HG03175 (cell line): ENCODE results near the gene SEC63.
"Not testable (repeated sequence)": the region's sequence is repeated elsewhere in the genome, so short reads cannot be mapped to it uniquely, and the experiment has no call there.

Experiments used
- ATAC-seq: cut with Tn5 transposase; IDR thresholded peaks from one replicate; pipeline ENCODE4 v1.9.1; 2021; ENCODE audit warnings: mild to moderate bottlenecking, moderate library complexity; ENCODE audit not compliant: unreplicated experiment

SEC63 gene

DNA sequence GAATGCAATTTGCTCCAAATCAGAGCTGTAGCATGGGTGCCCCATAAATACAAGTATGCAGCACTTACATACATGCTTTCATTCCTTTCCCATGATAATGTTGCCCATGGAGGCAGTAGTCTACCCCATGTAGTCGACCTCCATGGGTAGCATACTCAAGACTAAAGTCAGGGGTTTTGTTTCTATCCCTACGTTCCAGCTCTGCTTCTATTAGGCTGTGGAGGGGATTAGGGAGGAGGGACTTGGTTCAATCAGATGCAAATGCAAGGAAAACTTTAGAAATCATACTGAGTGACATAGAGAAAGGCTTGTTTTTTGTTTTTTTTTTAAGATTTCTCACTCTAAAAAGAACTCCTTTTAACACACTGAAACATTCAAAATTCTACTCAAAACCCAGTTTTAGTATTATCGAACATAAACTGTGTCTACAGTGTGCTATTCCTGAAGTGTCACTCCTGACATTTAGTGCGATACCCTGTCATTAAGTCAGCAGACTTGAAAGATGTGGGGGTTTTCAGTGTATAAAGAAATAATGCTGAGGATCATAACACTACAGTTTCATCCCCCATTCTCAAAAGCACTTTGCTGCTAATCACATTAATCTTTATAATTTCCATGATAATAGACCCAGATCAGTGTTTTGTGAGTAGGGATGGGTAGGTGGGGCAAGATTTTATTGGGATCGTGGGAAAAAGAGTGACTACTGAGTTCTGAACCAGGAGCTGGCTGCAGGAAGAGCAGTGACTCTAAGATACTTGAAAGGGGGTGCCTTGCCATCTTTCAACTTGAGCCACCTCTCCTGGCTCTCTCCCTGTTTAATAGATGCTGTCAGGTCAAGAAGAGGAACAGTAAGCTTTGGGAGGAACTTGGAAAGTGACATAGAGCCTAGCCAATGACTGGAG, 93.5 kb downstream of the SEC63 start:
- no peak for ATAC-seq

DNA sequence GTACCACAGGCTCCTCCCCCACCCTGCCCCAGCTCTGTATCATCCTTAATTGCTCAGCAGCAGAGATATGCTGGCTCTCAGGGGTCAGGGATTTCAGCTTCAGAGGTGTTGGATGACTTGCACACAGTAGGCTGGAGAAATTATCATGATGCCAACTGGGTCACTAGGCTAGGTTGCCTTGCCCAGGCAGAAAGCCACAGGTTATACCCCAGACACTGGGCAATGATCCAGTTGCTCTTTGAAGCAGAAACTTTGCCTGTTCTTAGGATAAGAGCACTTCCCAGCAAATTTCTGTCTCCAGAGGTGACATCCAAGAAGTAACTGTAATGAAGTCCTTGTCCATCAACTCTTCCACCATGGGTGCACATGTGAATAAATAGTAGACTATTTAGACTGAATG, 95.6 kb downstream of the SEC63 start:
- no peak for ATAC-seq

DNA sequence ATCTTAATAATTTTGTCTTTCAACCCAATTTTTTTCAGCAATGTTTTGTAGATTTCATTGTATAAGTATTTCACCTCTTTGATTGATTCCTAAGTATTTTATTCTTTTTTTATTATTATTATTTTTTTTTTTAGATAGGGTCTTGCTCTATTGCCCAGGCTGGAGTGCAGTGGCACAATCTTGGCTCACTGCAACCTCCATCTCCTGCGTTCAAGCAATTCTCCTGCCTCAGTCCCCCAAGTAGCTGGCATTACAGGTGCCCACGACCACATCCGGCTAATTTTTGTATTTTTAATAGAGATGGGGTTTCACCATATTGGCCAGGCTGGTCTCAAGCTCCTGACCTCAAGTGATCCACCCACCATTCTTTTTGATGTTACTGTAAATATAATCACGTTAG, 97.0 kb downstream of the SEC63 start:
- not testable (repeated sequence) for ATAC-seq

GRCh38 chr6:107860144-107860543, 97.9 kb downstream of the SEC63 start:
- not testable (repeated sequence) for ATAC-seq

DNA sequence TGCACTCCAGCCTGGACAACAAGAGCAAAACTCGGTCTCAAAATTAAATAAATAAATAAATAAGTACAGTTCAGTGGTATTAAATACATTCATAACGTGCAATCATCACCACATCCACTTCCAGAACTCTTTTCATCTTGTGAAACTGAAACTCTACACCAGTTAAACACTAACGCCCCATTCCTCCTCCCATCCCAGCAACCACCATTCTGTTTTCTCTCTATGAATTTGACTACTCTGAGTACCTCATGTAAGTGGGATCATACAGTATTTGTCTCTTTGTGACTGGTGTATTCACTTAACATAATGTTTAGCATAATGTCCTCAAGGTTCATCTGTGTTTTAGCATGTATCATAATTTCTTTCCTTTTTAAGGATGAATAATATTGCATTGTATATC, 104.8 kb downstream of the SEC63 start:
- ATAC-seq: no peak

DNA sequence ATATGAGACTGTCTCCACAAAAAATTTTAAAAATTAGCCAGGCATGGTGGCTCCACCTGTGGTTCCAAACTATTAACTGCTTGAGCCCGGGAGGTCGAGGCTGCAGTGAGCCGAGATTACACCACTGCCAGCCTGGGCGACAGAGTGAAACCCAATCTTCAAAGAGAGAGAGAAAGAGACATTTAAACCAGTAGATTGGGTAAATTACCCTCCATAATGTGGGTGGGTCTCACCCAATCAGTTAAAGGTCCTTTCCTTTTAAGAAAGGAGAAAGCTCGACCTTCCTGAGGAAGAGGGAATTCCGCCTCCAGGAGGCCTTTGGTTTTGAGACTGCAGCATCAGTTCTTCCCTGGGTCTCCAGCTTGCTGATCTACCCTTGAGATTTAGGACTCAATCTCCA, 108.7 kb downstream of the SEC63 start:
- ATAC-seq: no peak

DNA sequence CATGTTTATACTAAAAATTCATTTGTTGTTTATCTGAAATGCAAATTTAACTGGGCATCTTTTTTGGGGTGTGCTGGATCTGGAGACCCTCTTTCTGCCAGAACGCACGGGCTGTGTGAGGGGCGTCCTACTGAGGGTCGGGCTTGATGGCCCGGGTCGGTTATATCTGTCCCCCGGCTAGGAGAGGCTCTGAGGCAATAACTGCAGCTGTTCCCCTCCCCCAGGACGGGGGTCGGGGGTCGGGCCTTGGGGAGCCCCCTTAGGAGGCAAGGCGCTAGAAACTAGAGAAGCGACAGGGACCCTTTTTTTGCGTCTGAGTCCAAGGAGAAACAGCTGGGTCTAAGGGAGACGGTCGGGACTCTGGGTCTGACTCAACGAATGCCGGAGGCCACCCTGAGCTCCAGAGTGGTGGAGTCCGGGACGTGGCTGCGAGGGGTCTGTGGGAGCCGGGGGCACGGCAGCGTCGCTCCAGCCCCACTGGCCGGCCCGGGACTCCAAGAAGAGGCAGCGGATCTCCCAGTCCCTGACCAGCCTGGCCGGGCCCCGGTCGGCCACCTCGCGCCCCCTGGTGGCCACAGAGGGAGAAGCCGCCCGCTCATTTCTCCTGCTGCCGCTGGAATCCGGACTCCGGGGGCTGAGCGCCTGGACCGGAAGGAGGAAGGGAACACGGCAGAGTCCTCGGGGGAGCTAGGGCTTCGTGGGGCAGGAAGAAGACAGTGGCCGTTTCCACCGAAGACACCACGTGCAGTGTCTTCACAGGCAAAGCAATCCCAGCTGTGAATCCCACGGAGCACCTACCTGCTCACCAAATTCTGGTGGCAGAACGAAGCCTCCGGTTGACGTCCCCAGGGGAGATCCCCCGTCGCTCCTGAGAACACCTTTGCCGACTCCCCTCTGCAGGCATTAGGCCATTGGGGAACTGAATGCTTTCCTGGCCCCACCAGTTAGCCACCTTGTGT, 109.9 kb downstream of the SEC63 start:
- peak; percentile 72 for ATAC-seq

GRCh38 chr6:107846262-107846795, 111.7 kb downstream of the SEC63 start:
- no peak for ATAC-seq

DNA sequence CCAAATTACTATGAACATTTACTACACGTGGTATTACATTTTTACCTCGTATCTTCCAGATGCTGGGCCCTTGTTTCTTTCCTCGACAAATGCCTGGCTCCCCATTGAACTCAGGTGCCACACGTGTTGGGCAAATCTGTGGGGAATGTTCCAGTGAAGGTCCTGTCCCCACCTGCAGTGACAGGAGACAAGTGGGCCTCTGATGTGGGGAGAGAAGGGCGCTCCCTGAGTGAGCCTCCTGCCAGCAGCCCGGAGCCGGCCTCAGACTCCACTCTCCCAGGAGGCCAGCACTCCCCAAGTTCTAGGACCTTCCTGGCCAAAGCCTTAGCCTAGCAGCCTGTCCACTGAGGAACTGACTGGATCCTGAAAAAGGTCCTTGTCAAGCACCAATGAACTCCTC, 112.2 kb downstream of the SEC63 start:
- no peak for ATAC-seq

DNA sequence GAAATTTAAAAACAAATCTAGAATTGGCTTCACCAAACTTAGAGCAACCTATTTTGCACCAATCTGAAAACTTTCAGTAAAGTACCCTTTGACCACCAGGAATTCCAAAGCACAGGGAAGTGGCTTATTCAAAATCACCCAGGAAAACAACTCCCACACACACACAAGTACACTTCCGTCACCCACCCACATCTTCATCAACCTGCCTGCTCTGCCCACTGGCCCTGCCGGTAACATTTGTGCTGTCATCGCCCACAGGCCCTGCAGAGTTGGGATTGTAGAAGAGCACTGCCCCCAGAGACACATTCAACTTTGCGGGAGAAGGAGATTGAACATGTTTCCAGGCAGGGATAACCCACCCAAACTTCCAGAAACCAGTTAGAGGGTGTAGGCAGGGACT, 114.6 kb downstream of the SEC63 start:
- ATAC-seq: no peak

DNA sequence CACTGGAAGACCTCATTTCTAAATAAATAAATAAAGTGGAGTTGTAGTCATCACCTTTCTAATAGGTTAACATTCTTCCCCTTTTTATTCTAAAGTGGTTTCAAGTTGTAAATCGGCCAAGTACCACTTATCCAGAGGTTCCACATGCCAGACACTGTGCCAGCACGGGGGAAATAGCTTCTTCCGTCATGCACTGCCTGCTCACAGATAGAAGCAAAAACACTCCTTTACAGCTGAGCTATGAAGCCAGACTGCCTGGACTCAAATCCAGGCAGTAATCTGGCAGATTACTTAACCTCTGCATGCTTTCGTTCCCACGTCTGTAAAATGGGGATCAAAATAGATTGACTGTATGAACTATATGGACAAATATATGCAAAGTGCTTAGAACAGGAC, 116.7 kb downstream of the SEC63 start:
- no peak for ATAC-seq

- ATAC-seq: no peak
Observed at GRCh38 chr6:107840636-107841274, 117.3 kb downstream of the SEC63 start.

DNA sequence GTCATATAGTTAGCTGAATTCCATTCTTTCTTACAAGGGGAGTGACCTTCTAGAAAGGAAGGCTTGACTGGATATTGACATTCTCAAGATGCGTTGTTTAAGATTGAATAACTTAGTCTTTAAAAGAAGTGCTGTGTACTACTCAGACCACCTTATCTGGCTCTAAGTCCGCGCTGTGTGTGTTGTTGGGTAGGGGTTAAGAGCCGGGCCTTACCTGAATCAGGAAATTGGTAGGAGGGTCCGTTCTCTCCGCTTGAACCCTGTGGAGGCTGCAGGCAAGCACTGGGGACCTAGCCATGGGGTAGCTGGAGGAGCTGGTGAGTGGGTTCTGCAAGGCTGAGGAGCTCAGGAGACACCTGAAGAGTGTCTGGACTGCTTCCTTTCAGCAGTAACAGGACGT, 124.9 kb downstream of the SEC63 start:
- no peak for ATAC-seq

- no peak for ATAC-seq
Observed at GRCh38 chr6:107832151-107833056, 125.6 kb downstream of the SEC63 start.

DNA sequence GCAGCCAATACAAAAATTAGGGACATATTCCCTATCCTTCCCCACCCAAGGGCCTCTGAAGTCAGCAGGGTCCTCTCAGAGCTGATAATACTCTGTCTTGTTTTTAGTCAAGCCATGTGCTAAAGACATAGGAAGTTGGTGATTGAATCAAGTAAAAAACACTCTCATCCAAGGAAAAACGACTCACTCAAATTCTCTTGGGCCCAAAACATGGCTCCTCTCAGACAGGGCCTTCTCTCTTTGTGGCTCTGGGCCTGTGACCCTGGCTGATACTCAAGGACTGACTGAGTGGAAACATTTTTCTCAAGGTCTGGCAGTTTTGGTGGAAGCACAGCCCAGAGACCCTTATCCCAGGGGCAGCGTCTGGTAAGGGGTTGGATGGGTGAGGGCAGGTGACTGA, 127.9 kb downstream of the SEC63 start:
- no peak for ATAC-seq

- ATAC-seq: no peak
Observed at GRCh38 chr6:107827541-107827940, 130.5 kb downstream of the SEC63 start.

DNA sequence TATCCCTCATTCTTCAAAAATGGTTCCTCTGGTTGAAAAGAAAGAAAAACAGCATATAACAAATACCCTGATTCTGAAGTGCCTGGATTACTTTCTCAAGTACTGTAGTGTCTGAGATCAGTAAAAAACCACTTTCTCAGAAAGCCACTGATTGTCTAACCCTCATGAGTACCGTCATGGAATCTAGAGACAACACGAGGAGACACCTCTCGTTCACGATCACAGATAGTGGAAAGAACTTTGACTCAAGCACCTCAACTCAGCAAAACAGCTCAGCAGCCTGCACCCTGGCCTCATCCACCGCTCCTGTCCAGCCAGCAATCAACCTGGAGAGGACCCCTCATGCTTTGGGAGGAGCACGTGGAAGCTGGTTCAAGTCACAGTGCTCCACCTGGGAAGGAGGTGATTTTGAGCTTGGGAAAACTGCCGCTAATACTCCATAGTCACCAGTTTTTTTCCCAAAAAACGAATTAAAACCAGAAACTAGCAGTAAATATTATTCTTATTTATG, 134.9 kb downstream of the SEC63 start:
- no peak for ATAC-seq

GRCh38 chr6:107822176-107823046, 135.6 kb downstream of the SEC63 start:
- no peak for ATAC-seq

DNA sequence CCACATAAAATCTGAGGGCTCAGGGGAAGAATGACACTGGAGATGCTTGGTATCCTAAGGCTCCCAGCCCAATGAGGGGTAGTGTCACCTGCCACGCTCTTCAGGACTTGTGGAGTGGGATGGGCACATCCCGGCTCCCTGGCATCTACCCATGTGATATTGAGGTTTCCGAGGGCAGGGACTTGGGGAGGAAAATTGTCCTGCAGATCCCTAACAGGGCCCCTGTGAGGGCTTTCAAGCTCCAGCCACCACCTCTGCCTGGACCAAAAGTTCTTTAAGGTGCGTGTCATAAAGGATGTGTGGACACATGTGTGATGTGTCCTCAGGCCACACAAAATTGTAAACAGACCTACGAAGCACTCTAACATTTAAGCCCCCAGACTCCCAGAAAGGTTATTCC, 136.4 kb downstream of the SEC63 start:
- no peak for ATAC-seq
